ENCODE results near the gene PRR3.
"Not testable (repeated sequence)": the region's sequence is repeated elsewhere in the genome, so short reads cannot be mapped to it uniquely, and the experiment has no call there.

PRR3 gene, protein sequence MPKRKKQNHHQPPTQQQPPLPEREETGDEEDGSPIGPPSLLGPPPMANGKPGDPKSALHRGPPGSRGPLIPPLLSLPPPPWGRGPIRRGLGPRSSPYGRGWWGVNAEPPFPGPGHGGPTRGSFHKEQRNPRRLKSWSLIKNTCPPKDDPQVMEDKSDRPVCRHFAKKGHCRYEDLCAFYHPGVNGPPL

GRCh38 chr6:30556906-30557682 is at the start of gene PRR3:
Gene PRR3, plus strand, starts transcription at chr6:30557295. Its CDS starts 50 bp downstream, at chr6:30557345.
- peak within 1 kb of the TSS; percentile 92 for H3K4me3 ChIP-seq (ENCODE audit: low read length)
- TF ChIP-seq ZNF274 (IDR thresholded peaks at IDR 0.05; ENCODE audit: low read depth, low read length) = no peak

- no peak for TF ChIP-seq ZNF274 (IDR thresholded peaks at IDR 0.05; ENCODE audit: low read depth, low read length)
- peak overlapping the region; percentile 50; the same call in 1 of the 2 replicates for H3K4me3 ChIP-seq (ENCODE audit: low read length)
Observed at GRCh38 chr6:30507849-30508827, 49.0 kb upstream of the PRR3 start.

DNA sequence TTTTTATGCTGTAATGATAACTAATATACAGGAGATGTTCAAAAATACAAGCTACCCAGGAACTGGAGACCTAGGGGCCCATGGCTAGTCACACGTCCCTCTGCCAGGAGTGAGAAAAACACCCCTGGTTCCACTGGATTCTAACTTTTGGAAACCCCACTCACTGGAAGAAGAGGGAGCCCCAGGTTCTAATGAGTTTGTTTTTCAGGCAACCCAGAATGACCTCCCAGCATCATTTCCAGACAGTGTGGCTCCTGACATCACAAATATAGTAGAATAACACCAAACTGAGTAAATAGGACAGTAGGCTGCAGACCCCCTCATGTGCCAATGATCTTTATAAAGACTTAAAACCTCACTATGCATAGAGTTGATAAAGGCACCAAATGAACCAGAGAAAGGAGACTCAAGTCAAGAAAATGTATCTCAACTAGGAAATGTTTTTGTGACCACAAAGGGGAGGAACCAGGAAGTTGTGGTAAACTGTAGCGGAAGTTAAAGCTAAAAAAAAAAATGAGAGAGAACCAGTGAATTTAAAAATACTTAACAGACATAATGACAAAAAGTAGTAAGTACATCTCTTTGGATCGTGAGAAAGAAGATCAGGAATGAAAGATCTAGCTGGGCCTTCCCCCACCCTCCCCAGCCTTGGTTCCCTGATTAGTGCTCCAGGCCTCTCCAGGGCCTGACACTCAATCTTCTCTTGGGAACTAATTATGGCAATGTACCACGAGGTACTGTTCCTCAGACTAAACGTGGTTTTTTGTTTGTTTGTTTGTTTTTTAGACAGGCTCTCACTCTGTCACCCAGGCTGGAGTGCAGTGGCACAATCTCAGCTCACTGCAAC is 48.0 kb upstream of the PRR3 start:
- no peak for TF ChIP-seq ZNF274 (IDR thresholded peaks at IDR 0.05; ENCODE audit: low read depth, low read length)
- peak overlapping the region; percentile 50; the same call in 1 of the 2 replicates for H3K4me3 ChIP-seq (ENCODE audit: low read length)

DNA sequence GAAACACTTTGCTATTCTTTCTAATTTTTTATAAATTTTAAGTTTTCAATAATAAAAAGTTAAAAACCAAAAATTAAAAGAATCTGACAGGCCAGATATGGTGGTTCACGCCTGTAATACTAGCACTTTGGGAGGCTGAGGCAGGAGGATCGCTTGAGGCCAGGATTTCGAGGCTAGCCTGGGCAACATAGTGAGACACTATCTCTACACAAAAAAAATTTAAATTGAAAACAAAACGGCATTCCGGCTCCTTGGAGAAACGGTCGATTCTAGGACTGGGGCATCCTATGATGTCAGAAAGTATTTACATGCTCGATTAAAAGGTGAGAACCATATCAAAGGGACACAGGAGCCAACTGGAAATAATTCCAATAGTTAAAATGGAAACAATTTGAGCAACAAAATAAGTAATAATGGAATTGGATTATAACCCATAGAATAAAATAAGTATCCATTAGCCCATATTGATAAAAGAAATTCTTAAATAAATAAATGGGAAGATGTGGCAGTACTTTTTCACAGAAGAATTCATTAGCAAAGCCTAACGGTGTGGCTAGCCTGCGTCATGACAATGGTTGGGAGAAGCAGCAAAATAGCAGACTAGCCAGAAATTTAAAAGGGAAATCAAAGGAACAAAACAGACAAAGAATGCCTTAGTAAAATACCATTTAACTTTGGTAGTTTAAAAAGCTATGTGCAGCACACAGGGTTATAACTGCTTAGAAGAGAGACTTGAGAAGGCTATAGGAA is 46.5 kb upstream of the PRR3 start:
- no peak overlapping the region for H3K4me3 ChIP-seq (ENCODE audit: low read length)
- no peak for TF ChIP-seq ZNF274 (IDR thresholded peaks at IDR 0.05; ENCODE audit: low read depth, low read length)

- H3K4me3 ChIP-seq (ENCODE audit: low read length) = no peak overlapping the region
- no peak for TF ChIP-seq ZNF274 (IDR thresholded peaks at IDR 0.05; ENCODE audit: low read depth, low read length)
Observed at GRCh38 chr6:30511169-30511546, 45.9 kb upstream of the PRR3 start.

DNA sequence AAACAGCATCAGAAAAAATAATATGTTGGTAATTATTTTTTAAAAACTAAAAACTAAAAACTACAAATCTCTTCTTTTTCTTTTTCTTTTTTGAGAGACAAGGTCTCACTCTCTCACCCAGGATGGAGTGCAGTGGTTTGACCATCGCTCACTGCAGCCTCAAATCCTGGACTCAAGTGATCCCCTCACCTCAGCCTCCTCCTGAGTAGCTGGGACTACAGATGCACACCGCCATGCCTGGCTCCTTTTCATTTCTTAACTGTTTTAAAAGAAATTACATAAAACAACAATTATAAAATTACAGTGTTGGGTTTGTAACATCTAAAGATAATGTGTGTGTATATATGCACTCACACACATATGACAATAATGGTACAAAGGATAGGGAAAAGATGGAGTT is 43.6 kb upstream of the PRR3 start:
- no peak overlapping the region for H3K4me3 ChIP-seq (ENCODE audit: low read length)
- TF ChIP-seq ZNF274 (IDR thresholded peaks at IDR 0.05; ENCODE audit: low read depth, low read length) = no peak

DNA sequence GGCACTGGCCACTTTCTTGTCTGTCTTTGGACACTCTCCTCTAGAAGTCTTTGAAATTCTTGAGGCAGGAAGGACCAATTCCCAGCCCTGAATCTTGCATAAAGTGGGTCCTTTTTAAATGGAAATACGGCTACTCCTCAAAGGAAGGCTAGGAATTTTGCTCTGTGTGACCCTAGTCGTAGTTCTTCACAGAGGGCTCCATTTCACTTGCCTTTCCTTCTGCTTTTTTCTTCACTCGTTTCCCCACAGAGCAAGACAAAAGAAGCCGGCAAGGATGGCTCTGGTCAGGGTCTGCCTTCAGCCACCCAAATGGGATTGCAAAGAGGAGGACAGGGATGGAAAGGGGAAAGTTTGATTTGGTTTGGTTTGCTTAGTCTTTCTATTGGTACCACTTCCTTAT is 42.0 kb upstream of the PRR3 start:
- H3K4me3 ChIP-seq (ENCODE audit: low read length) = no peak overlapping the region; the same call in 1 of the 2 replicates

DNA sequence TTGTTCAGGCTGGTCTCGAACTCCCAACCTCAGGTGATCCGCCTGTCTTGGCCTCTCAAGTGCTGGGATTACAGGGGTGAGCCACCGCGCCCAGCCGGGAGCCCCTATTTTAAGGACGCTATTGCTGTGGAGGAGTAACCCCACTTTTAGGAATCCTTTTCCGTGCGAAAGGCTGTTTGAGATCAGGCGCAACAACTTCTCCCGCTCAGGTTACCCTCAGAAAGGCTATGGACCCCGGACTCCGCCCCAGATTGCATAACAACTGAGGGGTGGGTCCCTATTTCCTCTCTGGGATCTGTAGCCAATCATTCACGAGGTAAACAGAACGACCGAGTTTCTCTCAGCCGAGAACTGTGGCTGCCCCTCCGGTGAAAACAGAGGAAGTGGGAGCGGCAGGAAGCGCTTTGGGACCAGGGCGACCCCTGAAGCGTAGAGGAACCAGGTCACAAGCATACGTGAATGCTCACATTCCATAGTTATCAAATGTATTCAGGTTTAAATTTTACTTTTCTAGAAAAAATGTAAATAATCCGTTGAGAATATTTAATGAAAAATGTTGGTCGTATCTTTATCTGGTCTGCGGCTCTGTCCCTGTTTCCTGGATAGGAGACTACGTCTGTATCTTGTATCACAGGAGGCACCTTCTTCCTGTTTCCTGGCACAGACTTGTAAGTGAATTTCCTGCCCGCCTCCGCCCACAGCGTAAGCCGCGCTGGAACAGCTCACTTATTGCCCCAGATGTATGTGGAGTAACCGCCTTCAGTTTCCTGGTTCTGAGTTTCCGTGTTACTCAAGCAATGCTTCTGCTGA is 40.9 kb upstream of the PRR3 start:
- TF ChIP-seq ZNF274 (IDR thresholded peaks at IDR 0.05; ENCODE audit: low read depth, low read length) = no peak
- H3K4me3 ChIP-seq (ENCODE audit: low read length) = peak overlapping the region; percentile 51

More for the DNA sequence above, 42.0 kb upstream of the PRR3 start:
- TF ChIP-seq ZNF274 (IDR thresholded peaks at IDR 0.05; ENCODE audit: low read depth, low read length) = no peak

- H3K4me3 ChIP-seq (ENCODE audit: low read length) = peak overlapping the region; percentile 51; the same call in 1 of the 2 replicates
Observed at GRCh38 chr6:30516754-30517076, 40.4 kb upstream of the PRR3 start.

DNA sequence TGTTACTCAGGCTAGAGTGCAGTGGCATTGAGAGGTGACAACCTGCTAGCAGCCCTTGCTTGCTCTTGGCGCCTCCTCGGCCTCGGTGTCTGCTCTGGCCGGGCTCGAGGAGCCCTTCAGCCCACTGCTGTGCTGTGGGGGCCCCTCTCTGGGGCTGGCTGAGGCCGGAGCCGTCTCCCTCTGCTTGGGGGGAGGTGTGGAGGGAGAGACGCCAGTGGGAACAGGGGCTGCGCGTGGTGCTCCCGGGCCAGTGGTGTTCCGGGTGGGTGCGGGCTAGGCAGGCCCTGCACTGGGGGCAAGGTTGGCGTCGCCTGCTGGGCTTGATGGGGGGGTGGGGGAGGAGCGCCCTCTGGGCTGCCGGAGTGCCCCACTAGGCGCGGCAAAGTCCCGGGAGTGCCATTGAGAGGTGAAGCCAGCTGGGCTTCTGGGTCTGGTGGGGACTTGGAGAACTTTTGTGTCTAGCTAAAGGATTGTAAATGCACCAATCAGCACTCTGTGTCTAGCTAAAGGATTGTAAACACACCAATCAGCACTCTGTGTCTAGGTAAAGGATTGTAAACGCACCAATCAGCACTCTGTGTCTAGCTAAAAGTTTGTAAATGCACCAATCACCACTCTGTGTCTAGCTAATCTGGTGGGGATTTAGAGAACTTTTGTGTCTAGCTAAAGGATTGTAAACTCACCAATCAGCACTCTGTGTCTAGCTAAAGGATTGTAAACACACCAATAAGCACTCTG is 39.2 kb upstream of the PRR3 start:
- not testable (repeated sequence) for H3K4me3 ChIP-seq (ENCODE audit: low read length)

DNA sequence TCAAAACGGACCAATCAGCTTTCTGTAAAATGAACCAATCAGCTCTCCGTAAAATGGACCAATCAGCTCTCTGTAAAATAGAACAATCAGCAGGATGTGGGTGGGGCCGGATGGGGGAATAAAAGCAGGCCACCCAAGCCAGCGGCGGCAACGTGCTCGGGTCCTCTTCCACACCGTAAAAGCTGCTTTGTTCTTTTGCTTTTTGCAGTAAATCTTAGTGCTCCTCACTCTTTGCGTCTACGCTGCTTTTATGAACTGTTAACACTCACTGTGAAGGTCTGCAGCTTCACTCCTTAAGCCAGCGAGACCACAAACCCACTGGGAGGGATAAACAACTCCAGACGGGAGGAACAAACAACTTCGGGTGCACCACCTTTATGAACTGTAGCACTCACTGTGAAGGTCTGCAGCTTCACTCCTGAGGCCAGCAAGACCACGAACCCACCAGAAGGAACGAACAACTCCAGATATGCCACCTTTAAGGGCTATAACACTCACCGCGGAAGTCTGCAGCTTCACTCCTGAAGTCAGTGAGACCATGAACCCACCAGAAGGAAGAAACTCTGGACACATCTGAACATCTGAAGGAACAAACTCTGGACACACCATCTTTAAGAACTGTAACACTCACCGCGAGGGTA is 38.5 kb upstream of the PRR3 start:
- not testable (repeated sequence) for H3K4me3 ChIP-seq (ENCODE audit: low read length)
